OCI-LY7 (cell line): ENCODE measurements around the gene ATXN1.

Source experiments
- EZH2phosphoT487 ChIP-seq: fragments of 200-600 bp; sonication (generic); IDR thresholded peaks from 2 replicates; pipeline ENCODE4 v1.6.1; 2018; ENCODE audit warnings: low read depth, borderline replicate concordance, mild to moderate bottlenecking, mixed run types, antibody characterized with exemption, low read length, moderate library complexity, mixed read lengths
- TF ChIP-seq, protein P1 (sequence below): fragments of 200-600 bp; sonication (generic); conservative IDR thresholded peaks from 2 replicates; pipeline ENCODE4 v1.5.1; 2014; ENCODE audit warnings: mild to moderate bottlenecking, antibody characterized with exemption, low read length, moderate library complexity, mixed read lengths

DNA sequence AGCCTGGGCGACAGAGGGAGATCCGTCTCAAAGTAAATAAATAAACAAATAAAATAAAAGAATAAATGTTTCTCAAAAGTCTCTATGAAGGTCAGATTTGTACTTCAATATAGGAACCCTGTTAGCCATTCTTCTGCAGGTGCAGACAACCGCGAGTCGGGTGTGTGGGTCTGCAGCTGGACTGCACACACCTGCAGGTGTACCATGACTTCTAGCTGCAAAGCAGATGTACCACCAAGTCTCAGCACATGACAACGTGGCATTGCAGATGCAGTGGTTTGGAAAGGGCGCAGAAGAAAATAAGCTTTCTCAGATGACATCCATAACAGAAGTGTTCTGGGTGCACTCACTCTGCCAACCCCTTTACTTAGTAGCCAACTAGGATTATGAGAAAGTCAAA, 239.7 kb downstream of the ATXN1 start:
- TF ChIP-seq, protein P1, sequence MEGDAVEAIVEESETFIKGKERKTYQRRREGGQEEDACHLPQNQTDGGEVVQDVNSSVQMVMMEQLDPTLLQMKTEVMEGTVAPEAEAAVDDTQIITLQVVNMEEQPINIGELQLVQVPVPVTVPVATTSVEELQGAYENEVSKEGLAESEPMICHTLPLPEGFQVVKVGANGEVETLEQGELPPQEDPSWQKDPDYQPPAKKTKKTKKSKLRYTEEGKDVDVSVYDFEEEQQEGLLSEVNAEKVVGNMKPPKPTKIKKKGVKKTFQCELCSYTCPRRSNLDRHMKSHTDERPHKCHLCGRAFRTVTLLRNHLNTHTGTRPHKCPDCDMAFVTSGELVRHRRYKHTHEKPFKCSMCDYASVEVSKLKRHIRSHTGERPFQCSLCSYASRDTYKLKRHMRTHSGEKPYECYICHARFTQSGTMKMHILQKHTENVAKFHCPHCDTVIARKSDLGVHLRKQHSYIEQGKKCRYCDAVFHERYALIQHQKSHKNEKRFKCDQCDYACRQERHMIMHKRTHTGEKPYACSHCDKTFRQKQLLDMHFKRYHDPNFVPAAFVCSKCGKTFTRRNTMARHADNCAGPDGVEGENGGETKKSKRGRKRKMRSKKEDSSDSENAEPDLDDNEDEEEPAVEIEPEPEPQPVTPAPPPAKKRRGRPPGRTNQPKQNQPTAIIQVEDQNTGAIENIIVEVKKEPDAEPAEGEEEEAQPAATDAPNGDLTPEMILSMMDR: no peak
- no peak for TF ChIP-seq EZH2phosphoT487
